ENCODE measurements around the gene RNF5.
"Not testable (repeated sequence)": the region's sequence is repeated elsewhere in the genome, so short reads cannot be mapped to it uniquely, and the experiment has no call there.

Gene RNF5, protein sequence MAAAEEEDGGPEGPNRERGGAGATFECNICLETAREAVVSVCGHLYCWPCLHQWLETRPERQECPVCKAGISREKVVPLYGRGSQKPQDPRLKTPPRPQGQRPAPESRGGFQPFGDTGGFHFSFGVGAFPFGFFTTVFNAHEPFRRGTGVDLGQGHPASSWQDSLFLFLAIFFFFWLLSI

DNA sequence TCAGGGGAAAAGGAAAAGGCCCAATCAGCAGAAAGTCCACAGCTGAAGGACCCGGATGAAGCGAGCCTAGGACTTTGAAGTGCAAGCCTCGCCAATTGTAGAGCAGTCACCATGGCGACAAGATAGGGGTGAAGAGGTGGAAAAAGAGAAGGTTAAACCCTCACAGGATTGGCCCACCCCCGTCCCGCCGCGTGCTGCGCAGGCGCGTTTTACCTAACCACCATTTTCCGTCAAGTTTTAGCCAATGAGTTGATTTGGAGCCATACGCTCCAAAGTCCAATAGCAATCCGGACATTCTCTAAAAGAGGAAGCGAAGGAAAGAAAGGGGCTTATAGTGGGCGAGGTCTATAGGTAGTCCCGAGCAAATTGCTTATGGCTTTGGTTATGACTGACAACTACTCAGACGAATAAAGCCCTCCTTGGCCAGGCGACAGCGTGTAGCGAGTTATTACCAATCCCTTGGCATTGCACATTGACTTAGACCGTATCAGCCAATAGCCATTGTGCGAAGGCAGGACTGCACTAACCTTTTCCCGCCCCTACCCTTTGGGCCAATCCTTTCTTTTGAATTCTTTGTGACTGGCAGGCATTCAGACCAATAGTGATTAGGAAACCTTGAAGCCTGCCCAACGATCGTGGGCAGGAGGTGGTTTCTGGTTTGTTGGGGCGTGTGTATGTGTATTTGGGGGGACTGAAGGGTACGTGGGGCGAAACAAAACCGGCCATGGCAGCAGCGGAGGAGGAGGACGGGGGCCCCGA, at the start of gene RNF5:
TSS of gene RNF5 (plus strand) at position 618 of the 759 bp plus-strand sequence. CDS start at position 725, 107 bp downstream.
- peak; percentile 96 for DNase-seq (ENCODE audit: low spot score)

DNA sequence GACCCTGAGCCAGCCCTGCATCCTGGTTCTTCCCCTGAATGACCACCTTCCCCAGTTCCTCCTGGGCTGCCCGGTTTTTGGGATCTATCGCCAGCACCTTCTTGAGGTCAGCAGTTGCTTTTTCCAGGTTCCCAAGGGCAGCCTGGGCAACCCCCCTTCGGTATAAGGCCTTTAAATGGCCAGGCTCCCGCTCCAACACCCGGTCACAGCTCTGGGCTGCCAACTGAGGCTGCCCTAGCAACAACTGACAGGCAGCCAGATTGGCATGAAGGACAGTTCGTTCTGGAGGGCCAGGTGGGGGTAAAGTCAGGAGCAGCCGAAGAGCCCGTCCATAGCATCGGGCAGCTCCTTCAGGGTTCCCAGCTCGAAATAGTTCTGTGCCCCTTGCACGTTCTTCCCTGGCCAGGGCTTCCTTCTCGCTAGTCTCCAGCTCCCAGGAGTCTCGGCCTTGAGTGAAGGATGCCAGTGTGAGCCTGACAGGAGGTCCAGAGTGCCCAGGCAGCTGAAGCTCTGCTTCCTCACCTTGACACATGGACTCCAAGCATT, 49.4 kb upstream of the RNF5 start:
- no peak for DNase-seq (ENCODE audit: low spot score)

DNA sequence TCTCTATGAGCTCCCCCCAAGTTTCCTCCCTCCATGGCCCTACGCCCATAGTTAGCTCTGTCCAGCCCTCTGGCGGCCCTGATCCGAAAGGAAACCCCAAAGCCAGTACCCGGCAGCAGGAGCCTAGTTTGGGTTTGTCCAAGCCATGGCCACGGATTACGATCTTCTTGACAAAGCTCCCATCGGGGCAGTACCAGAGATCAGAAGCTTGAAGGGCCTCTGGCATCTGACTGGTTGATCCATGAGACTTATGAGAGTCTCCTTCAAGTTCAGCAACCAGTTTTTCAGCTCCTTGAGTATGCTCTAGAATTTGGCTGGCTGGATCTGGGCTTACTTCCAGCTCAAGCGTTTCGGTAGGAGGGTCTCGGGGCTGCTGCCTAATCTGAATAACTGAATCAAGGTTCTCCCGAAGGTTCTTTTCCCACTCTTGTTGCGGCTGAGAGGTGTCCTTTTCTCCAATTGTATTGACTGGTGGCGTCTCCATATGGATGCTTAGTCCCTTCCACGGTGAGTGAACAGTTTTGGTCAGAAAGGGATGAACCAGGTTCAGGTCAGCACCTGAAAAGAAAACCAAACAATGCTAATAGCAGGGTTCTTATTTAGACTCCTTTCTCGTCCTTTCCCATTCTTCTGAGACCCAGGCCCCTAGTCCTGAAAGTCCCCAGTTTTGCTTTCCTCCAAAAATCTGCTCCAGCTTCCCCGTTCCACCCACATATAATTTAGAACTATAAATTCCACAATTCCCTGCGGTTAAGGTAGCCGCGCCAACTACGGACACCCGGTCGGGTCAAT, 48.7 kb upstream of the RNF5 start:
- DNase-seq (ENCODE audit: low spot score): no peak

DNA sequence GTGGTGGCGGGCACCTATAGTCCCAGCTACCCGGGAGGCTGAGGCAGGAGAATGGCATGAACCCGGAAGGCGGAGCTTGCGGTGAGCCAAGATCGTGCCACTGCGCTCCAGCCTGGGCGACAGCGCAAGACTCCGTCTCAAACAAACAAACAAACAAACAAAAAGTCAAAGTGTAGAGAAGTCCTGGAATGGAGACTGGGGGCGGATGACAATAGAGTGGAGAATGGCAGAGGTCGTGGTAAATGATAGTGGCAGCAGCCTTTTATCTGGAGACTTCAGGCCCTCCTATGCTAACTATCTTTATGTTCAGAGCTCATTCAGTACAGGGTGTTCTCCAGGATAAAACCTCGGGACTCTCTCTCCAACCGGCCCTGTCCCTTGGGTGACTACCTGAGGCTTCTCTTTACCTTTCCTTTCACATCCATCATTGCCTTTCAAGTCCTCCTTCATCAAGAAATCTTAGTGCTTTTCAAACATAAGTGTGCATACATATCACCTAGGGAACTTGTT, 46.7 kb upstream of the RNF5 start:
- DNase-seq (ENCODE audit: low spot score): no peak

DNA sequence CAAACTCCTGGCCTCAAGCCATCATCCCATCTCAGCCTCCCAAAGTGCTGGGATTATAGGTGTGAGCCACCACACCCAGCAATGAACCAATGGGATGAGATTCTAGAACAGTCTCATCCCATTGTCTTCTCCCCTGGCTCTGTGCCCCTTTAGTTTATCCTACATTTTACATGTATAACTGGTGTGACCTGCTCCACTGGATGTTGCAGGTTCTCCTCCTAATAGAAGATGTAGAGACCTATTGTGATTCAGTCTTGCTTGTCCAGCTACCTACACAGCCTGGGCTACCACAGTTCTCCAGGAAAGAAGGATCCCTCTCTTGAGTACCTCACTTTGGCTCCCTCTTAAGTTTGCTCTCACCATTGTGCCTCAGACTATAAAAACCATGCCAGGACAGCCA, 46.1 kb upstream of the RNF5 start:
- no peak for DNase-seq (ENCODE audit: low spot score)

DNA sequence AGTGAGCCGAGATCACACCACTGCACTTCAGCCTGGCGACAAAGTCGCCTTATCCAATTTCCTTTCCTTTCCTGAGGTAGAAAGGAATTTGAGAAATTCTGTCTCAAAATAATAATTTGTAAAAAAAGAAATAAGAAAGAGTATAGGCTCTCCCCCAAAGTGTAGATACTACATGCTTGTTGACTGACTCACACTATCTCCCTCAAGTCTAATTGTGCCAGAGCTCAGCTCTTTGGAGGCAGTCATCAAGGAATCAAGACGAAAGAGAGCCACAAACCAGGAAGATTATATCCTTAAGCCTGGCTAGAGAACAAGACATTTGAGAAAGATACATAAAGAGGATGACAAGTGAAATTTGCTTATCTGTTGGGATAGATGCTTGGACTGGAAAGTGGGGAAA, 44.4 kb upstream of the RNF5 start:
- DNase-seq (ENCODE audit: low spot score): no peak

DNA sequence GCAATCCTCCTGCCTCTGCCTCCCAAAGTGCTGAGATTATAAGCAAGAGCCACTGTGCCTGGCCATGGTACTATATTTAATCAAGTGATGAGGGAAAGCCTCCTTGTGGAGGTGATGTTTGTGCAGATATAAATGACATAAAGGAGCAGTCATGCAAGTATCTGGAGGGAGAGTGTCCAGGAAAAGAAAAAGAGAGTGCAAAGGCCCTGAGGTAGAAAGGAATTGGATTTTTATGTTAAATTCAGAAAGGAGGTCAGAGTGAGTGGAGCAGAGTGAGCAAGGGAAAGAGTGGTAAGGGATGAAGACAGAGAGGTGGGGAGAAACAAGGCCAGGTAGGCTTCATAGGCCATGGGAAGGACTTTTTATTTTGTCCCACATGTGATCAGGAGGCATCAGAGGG, 40.8 kb upstream of the RNF5 start:
- DNase-seq (ENCODE audit: low spot score): no peak

DNA sequence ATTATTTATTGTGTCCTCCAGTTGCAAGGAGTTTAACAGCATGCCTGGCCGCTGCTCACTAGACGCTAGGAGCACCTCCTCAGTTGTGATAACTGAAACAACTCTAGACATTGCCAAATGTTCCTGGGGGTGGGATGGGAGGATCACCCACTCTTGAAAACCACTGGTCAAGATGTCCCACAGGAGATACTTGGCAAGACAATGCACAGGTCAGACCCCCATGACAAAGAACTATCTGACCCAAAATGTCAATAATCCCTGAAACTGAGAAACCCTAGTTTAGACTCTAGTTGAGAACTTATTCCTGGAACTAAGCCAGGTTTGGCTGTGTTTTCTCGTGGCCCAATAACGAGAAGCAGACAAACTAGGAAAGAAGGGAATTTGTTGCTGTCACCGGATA, 38.6 kb upstream of the RNF5 start:
- no peak for DNase-seq (ENCODE audit: low spot score)

DNA sequence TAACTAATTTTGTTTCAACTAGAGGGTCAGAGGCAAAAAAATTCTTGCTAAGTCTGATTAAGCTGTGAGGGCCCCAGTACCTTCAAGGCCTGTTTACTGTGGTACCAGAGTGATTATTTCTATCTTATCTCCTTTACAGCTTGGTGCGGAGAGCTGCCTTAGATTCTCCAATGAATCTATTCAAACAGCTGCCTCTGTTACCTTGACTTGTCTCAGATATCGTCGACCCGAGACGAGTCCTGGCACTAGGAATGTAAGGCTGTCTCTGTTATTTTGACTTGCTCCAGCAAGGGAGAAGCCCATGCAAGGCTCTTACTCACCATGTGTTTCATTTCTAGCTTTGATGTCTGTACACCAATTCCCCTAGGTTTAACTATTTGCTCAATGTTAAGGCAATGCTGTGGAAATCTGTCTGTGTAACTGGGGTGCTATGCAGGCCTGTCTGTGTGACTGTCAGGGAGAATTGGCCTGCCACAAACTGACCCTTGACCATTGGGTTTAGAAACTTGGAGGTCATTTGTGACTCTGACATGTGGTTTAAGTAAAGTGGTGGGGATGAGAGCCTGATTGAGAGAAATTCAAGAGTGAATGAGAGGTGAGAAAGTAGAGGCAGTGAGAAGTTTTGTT, 37.7 kb upstream of the RNF5 start:
- DNase-seq (ENCODE audit: low spot score): no peak

DNA sequence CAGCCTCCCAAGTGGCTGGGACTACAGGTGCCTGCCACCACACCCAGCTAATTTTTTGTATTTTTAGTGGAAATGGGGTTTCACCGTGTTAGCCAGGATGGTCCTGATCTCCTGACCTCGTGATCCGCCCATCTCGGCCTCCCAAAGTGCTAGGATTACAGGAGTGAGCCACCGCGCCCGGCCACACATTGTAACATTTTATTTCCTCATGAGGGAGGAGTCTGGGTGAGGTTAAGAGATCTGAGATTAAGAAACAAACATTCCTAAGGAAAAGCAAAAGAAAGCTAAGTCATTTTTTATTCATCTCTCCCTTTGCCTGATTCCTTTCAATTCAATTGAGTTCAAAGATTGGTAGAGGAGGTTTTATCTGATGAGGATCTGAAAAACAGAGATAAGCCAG, 34.0 kb upstream of the RNF5 start:
- DNase-seq (ENCODE audit: low spot score): not testable (repeated sequence)

DNA sequence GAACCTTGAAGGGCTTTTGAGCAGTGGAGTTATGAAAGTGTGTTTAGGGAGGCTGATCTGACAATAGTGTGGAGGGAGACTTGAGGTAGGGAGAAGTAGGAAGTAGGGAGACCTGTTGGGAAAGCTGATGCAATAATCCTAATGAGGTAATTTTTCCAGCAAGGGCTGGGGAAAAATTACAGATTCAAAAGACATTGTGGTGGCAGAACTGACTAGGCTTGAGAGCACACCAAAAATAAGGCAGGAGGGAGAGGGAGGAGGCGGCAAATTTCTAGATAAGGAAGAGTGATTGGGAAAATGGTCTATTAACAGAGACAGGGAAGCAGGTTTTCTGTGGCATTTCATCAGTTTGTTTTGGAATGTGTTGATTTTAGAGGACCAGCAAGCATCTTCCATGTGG, 31.9 kb upstream of the RNF5 start:
- DNase-seq (ENCODE audit: low spot score): no peak

DNA sequence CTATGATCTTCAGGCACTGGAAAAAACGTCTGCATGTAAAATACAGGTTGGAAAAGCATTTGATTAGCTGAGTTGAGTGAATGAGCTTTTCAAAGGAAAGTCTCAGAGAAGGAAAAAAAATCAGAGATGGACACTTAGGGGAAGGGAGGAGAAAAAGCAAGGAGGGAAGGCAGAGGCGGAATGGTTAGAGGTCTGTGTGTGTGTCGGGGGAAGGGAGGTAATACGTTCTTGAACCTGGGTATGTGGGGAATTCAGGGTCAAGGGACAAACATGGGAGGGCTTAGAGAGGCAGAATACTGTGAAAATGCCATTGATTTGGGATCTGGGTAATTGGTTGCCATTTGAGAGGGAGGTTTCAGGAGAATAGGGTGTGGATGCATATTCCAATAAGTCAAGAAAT, 31.5 kb upstream of the RNF5 start:
- no peak for DNase-seq (ENCODE audit: low spot score)

DNA sequence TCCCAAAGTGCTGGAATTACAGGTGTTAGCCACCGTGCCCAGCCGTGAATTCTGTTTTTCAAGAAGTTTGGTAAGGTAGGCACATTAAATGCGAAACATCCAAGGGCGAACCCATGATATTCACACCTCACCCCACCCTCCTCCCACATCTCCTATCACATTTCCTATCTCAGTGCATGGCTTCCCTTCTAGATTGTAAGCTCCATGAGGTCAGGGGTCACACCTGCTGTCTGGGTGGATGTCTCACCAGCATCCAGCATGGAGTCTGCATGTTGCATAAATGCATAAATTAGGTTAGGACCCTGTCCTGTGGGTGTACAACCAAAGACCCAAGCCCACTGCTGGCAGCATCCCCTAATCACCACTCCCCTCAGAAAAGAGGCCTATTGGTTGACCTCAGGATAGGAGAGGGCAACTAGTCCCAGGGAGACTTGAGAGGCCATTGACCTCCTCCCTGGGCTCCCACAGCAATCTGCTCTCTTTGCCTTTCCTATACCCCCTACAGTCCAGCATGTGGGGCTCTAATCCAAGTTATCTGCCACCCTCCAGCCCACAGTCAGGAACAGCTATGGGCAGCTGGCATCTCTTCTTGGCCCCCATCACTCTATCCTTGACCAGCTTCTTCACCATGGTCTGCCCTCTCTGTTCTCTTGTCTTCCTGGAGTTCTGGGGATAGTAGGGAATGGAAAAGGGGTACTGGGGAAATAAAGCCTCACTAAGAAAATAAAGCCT, 30.6 kb upstream of the RNF5 start:
- DNase-seq (ENCODE audit: low spot score): no peak

DNA sequence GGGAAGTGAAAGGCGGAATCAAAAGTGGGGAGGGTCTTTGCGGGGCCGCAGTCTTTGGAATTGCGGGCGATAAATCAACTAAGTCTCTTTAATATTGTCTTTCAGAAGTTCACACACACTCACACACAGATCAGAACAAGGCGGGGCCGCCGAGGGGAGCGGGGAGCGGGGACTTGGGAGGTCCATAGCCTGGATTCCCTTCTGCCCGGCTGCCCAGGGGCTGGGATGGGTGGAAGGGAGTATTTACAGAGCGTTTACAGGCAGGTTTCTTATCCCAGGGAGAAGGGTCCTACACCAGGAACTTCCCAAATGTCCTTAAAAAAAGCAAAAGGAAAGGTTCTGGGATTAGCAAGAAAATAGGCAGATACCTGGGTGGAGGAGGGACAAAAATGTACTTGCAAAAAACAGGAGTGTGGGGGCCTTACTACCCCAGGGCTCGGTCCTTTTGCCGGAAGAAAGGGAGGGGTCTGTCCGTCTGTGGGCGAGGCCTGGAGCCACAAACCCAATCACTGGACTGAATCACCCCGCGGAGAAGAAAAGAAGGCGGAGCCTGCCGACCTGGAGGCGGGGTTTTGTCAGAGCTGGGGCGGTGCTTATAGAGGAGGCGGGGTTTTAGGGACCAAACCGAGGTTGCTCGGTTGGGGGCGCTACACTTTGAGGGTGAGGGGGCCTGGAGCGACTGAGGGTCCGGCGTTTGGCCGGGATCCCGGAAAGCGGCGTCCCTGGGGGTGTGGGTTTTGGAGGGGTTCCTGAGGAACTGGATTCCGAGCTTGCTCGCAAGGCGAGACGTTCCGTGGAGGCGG, 29.7 kb upstream of the RNF5 start:
- DNase-seq (ENCODE audit: low spot score): no peak

DNA sequence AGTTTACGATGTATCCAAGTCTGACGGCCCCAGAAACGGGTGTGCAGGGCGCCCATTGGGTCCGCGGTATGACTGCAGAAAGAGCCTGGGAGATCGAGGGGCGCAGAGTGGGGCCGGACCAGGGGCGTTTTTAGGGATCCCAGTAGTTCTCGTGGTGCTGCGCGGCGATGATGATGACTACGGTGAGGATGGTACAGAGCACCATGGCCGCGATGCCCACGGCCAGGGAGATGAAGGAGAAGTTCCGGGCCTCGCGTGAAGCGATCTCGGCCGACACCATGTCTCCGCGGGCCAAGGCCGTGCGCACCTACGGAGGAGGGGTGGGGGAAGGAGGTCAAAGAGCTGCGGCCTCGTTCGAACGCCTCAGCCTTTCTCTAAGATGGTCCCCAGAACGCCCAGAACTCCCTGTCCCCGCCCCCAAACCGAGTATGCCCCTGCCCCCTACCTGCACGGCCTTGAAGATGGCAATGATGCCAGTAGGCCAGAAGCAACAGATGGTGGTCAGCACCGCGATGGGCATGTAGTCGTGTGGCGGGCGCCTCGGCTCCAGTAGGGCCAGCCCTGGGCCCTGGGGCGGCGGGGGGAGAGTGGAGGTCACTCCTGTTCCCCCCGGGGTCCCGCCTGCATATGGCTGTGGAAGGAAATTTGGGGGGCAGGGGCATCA, 29.0 kb upstream of the RNF5 start:
- DNase-seq (ENCODE audit: low spot score): no peak

DNA sequence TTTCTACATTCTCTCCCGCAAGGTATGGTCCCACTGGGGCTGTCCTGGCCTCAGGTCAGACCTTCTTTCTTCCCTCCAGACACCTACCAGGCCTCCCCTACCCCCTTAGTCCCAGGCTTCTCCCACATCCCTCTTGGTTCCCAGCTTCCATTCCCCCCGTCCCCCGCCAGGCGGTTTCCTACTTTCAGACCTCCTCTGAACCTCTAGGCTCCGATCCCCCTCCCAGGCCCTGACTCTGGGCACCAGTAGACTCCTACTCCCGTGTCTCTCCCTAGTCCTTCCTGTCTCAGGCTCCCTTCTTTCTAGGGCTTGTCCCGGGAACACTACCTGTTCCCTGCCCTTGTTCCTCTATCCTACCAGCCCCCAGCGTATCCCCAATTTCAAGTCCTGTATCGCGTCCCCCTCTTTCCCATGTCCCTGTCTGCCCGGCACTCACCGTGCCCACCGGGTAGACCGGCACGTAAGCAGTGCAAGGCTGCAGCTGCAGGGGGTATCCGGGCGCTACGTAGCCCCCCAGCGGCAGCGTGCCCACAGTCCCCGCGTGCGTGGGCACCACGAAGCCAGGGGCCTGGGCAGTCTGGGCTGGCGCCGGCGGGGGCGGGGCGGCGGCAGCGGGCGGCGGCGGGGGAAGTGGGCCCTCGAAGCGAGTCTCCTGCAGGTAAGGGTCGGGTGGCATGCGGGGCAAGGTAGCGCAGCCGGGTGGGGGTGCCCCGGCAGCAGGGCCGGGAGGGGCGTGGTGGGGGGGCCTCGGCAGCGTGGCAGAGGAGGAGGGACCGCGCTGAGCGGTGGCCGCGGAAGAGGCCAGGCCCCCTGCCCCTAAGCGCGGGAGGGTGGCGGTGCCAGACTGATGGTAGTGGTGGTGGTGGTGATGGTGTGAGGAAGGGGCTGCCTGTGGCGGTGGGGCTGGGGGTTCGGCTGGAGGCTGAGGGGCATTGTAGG, 28.0 kb upstream of the RNF5 start:
- no peak for DNase-seq (ENCODE audit: low spot score)

DNA sequence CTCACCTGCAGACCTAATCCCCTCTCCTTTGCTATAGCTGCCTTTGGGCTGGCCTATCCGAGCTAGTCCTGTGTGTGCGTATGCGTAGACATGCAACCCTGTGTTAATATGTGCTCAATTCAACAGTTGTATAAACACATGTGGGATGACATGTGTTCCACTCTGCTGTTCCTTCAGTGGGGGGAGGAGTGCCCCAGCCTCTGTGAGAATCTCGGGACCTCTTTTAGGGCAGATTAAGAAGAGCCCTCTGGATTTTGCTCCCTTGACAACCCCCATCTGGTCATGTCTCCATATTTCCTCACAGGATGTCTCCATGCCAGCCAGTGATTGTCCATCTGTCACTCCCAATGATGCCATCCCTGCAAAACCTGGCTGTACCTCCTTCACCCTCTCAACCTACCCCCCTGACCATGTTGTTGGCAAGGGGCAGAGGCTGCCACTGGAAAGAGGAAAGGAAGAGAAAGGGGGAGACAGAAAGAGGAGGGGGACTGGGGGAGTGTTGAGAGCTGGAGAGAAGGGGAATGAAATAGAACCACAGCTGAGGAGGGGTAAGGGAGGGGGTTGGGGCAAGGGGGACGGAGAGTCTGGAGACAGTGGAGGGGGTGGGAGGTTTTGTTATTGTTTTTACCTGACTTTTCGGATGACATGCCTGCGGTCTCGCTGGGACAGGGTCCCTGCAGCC, 26.9 kb upstream of the RNF5 start:
- no peak for DNase-seq (ENCODE audit: low spot score)

Measured in left forelimb (tissue), 1 donor.